ENCODE measurements around the gene TMEM100.
"Not testable (repeated sequence)": the region's sequence is repeated elsewhere in the genome, so short reads cannot be mapped to it uniquely, and the experiment has no call there.

TMEM100 gene

DNA sequence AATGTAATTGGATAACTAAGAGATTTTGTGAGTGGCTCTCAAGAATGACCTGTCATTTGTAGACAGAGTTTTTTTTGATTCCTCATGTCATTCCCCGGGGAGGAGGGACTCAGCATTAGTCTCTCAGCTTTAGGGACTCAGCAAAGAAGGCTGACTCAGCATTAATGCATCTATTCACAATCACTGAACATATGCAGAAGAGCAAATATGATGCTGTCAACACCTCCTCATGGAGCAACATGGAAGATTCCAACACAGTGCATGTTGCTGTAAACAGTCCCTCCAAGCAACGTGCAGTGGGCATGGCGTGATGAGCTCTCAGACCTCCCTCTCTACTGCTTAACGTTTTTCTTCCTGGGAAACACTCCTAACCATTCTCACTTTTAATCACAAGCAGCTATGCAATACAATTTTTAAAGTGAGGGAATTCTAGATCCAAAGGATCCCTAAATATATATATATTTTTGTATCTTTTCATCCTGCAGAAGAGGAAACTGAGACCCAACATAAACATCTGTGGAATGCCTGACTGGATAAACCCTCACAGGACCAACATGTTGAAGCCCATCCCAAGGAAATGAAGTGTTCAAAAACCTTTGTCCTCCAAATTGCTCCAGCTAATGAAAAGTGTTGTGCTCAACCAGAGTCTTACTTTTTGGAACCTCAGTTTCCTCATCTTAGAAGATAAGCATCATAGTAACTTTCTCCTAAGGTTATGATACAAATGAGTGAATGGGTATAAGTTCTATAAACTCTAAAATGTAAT, 38.9 kb downstream of the TMEM100 start:
- no peak for DNase-seq

DNA sequence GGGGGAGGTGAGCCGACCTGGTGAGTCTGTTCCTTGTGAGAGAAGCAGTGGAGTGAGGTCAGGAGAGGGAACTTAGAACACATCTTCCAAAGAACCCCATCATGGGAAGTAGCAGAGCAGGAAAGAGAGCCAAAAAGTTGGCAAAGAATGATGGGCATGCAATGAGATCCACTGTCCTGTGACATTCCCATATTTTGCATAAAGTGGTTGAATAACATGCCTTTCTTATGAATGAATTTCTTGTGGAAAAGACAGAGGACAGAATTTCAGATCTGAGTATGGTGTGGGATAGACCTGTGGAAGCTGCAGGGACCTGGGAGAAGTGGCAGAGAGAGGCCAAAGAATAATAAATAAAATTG, 41.3 kb downstream of the TMEM100 start:
- DNase-seq: no peak

DNA sequence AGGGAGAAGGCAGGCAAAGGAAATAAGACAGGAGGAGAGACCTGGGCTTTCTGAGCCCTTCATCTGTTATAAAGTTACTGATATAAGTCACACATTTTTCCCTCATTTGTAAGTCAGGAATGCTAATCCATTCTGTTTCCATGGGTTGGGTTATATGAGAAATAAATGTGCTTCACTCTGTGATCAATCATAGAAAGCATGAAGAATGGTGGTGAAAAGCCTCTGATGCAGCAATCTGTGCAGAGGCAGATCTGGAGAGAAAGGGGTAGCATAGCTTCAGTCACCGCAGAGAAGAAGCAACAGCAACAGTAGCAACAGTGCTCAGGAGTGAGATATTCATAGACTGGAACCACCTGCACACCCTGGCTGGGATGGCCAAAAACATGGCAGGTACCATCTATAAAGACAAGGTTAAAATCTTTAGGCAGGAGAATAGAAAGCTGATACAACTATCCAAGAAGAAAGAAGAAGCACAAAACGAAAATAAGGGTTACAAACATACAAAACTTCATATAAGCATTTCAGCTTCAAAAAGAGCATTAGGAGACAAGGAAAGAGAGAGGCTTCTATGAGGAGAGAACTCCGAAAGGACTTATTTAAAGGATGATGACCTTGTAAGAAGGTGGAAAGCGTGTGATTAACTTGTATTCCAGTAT, 41.9 kb downstream of the TMEM100 start:
- no peak for DNase-seq

DNA sequence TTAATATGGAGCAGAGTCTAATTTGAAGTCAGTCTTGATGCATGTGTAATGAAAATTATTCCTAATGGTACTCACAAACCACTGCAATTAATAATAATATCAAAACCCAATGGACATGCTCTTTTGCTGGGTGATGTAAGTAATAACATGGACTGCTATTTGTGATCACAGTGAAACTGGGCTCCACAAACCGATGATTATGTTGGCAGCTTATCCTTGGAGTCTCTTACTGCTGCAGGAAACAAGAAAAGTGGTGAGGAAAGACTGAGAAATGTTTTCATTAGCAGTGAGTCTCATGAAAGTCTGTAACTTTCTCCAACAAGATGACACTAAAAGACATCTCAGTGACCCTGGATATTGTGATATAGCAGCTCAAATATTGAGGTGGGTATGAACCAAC, 45.2 kb downstream of the TMEM100 start:
- no peak for DNase-seq

DNA sequence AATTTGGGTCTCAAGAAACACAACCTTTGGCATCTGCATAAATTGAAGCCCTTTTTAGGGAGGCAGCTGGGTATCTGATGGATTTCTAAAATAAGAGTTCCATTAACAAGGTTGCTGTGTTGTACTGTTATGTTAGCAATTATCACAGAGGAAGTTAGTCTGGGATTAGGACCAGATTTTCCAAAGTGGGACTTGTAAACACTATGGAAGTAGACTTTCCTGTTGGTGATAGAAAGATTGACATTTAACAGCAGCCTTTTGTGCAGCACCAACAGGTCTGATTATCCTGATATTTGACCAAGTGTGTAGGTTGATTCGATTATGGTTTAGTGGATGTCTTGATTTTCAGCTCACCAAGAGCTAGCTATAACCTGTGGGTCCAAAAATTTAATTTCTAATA, 46.4 kb downstream of the TMEM100 start:
- no peak for DNase-seq

DNA sequence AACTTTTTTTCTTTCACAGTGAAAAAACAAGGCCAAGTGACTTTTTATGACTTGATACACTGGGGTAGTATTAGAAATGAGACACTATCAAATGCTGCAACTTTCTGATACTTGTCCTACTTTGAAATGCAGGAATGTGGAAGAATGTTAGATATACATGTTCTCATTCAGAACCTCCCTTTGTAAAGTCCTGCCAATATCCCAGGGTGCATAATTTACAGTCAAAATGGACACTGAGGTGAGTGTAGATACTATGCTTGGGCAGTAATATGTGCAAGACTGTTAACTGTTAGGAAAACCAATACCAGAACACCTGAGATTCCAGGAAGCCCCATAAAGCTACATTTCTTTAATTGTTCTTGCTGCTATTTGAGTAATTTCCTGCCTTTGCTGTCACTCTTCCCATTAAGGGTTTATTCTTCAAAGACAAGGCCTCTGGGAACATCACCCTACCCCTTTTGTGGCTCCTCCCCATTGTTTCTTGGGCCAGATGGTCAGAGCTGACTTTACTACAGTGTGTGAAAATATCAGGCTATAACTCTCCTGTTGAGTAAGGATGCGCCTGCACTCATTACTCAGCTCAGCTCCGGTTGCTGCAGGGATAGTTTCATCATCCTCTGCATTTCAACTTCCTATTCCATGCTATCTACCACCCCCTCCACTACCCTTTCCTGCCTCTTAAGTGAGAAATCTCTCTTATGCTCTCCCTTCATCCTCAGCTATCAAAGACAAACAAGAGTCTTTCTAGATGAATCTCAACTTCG, 48.7 kb downstream of the TMEM100 start:
- no peak for DNase-seq

DNA sequence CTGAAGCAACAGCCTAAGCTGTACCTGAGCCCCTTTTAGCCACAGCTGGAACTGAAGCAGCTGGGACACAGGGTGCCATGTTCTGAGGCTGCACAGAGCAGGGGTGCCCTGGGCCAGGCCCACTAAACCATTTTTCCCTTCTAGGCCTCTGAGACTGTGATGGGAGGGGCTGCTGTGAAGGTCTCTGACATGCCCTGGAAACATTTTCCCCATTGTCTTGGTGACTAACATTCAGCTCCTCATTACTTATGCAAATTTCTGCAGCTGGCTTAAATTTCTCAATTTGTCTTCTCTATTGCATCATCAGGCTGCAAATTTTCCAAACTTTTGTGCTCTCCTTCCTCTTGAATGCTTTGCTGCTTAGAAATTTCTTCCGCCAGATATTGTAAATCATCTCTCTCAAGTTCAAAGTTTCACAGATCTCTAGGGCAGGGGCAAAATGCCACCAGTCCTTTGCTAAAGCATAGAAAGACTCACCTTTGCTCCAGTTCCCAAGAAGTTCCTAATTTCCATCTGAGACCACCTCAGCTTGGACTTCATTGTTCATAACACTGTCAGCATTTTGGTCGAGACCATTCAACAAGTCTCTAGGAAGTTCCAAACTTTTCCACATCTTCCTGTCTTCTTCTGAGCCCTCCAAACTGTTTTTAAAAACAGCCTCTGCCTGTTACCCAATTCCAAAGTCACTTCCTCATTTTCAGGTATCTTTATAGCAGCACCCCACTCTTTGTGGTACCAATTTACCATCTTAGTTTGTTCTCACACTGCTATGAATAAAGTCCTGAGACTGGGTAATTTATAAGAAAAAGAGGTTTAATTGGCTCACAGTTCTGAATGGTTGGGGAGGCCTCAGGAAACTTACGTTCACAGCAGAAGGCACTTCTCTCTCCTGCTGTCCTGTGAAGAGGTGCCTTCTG, 49.8 kb downstream of the TMEM100 start:
- no peak for DNase-seq

DNA sequence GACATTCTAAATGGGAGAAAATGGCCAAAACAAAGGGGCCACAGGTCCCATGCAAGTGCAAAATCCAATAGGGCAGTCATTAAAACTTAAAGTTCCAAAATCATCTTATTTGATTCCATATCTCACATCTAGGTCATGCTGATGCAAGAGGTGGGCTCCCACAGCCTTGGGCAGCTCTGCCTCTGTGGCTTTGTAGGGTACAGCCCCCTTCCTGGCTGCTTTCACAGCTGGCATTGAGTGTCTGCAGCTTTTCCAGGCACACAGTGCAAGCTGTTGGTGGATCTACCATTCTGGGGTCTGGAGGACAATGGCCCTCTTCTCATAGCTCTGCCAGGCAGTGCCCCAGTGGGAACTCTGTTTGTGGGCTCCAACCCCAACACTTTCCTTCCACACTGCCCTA, 50.7 kb downstream of the TMEM100 start:
- DNase-seq: not testable (repeated sequence)
